Tibial artery (tissue), 4 donors: ENCODE results near the gene JAKMIP2.

Experiments
- DNase-seq, 2 donors: peaks; one replicate each; pipeline ENCODE4 v3.0.0-alpha.2; 2019
- H3K27ac ChIP-seq, 2 donors: fragments of 200-600 bp; sonication (generic) in 1 of 2; 1 replicate in 1 of 2; 2 replicates in 1 of 2; pipeline ENCODE4 v1.5.1; 2018 to 2019; ENCODE audit warnings: mild to moderate bottlenecking in 1 of 2
- H3K27me3 ChIP-seq, 2 donors: fragments of 200-600 bp; sonication (generic) in 1 of 2; one replicate each; pipeline versions ENCODE4 v1.5.1 to v1.6.0; 2016 to 2019
- H3K36me3 ChIP-seq, 3 donors: fragments of 200-600 bp; sonication (generic) in 2 of 3; one replicate each; pipeline ENCODE4 v1.5.1; 2016 to 2019; ENCODE audit warnings: mild to moderate bottlenecking in 2 of 3
- H3K4me1 ChIP-seq, 4 donors: fragments of 200-600 bp; sonication (generic) in 2 of 4; 1 replicate in 3 of 4; 2 replicates in 1 of 4; pipeline ENCODE4 v1.5.1; 2016 to 2019
- H3K4me3 ChIP-seq, 2 donors: fragments of 200-600 bp; sonication (generic) in 1 of 2; 1 replicate in 1 of 2; 2 replicates in 1 of 2; pipeline ENCODE4 v1.5.1; 2018 to 2019; ENCODE audit warnings: mild to moderate bottlenecking in 2 of 2
- H3K9me3 ChIP-seq, 3 donors: fragments of 200-600 bp; sonication (generic) in 1 of 3; one replicate each; pipeline ENCODE4 v1.5.1; 2016 to 2019
- CTCF ChIP-seq, 2 experiments: fragments of 200-600 bp in 1 of 2; fragments of 450-650 bp in 1 of 2; IDR thresholded peaks; one replicate each; pipeline ENCODE4 v1.5.1; 2017 to 2019; ENCODE audit warnings: antibody characterized with exemption in 2 of 2, mild to moderate bottlenecking in 1 of 2, moderate library complexity in 1 of 2
- intact Hi-C: fragments of 100-400 bp; cut with DNase I; formaldehyde crosslinking; loops from one replicate; pipeline ENCODE4 v1.15.0; 2023; ENCODE audit warnings: low total_unique reads

The JAKMIP2 gene

GRCh38 chr5:147759441-147759840, 23.1 kb downstream of the JAKMIP2 start:
- DNase-seq: no peak
- intact Hi-C loops: no loop called here
- Histone ChIP-seq H3K4me3 (no peak overlapping the region), H3K9me3 (no peaks in the 10 kb centered on the region), H3K36me3 (no peaks in the 10 kb centered on the region), H3K27ac (no peak overlapping the region), H3K4me1 (no peaks in the 10 kb centered on the region), H3K27me3 (no peaks in the 10 kb centered on the region)
- TF ChIP-seq CTCF (IDR thresholded peaks at IDR 0.05): no peak

DNA sequence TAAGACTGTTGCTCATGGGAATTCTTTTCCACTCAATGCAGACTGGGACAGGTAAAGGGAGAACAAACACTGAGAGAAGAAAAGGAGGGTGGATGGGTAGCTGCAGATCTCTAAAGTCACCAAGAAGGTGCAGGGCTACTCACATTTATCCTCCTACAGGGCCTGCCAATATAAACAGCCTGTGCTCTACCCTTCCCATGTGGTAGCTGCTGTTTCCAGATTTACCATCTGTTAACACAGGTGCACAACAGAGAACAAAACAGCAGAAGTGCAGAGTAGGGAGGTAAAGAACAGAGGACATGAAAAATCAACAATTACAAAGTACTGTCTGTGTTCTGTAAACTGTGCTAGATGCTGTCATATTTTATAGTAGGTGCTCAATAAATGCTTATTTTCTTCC, 26.0 kb downstream of the JAKMIP2 start:
- Histone ChIP-seq H3K27ac (no peak overlapping the region), H3K9me3 (no peaks in the 10 kb centered on the region), H3K4me1 (no peaks in the 10 kb centered on the region), H3K36me3 (no peaks in the 10 kb centered on the region), H3K27me3 (no peaks in the 10 kb centered on the region), H3K4me3 (no peak overlapping the region)
- DNase-seq: no peak
- intact Hi-C loops: no loop called here
- no peak for TF ChIP-seq CTCF (IDR thresholded peaks at IDR 0.05)

DNA sequence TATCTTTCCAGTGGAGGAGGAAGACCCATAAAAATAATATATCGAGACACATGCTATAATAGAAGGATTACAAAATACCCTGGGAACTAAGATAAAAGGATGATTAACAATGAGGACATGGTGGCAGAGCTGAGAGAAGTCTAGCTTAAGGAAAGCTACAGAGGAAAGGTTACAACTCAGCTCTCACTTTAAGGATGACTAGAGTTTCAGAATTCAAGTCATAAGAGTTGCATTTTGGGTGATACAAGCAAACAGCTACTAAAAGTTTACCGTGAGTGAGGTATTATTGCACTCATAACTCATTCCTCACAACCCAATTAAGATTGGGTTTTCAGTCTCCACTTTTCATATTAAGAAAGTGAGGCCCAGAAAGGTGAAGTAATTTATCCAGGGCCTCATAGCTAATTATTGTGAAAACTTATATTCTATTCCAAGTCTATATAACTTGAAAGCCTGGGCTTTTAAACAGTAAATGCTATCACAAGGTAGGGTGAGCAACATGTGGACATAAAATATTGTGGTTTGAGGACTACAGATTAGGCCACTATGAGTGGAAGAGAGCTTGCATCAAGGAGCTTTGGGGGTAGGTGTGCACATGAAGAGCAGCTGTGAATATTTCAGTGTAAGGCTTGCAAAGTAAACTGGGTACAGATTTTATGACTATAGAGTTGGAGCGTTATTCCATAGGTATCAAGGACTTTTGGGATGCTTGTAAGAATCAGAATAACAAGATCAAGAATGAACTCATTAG, 28.0 kb downstream of the JAKMIP2 start:
- no peak for DNase-seq
- intact Hi-C loops: no loop called here
- Histone ChIP-seq H3K27me3 (no peaks in the 10 kb centered on the region), H3K4me3 (no peak overlapping the region), H3K36me3 (no peaks in the 10 kb centered on the region), H3K4me1 (no peaks in the 10 kb centered on the region), H3K9me3 (no peaks in the 10 kb centered on the region), H3K27ac (no peak overlapping the region)
- no peak for TF ChIP-seq CTCF (IDR thresholded peaks at IDR 0.05)

GRCh38 chr5:147753765-147754164, 28.8 kb downstream of the JAKMIP2 start:
- H3K36me3 ChIP-seq: no peaks in the 10 kb centered on the region
- no peak for TF ChIP-seq CTCF (IDR thresholded peaks at IDR 0.05)
- no peaks in the 10 kb centered on the region for H3K4me1 ChIP-seq
- no peaks in the 10 kb centered on the region for H3K27me3 ChIP-seq
- DNase-seq: no peak
- no peak overlapping the region for H3K27ac ChIP-seq
- H3K4me3 ChIP-seq: no peak overlapping the region
- no peaks in the 10 kb centered on the region for H3K9me3 ChIP-seq
- intact Hi-C loops: no loop called here

DNA sequence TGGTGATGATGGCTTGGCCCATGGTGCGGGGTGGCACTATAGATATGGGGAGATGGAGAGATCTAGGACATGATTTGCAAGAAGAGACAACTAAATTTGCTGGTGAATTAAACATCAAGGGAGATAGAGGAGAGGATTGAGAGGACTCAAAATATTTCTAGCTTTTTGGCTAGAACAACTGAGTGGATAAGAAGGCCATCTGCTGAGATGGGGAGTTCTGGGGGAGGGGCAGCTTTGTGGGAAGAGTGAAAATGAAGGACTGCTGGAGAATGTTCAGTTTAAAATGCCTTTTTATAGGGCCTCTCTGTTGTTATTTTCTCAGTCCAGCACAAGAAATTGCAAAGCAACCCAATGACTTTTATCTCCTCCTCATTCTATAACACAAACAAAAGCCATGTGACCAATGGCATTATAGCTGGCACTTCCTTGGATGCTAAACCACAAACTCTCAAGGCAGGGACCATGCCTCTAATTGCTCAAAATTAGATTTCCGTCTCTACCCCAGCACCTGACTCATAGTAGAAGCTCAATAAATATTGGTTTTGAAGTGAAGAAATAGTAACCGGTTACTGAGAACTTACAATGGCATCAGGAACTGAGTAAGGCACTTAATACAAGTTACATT, 29.8 kb downstream of the JAKMIP2 start:
- no peak overlapping the region for H3K27ac ChIP-seq
- intact Hi-C loops: no loop called here

More for the DNA sequence above, 29.8 kb downstream of the JAKMIP2 start:
- Histone ChIP-seq H3K4me3 (no peak overlapping the region), H3K9me3 (no peaks in the 10 kb centered on the region), H3K27me3 (no peaks in the 10 kb centered on the region), H3K4me1 (no peaks in the 10 kb centered on the region), H3K36me3 (no peaks in the 10 kb centered on the region)
- TF ChIP-seq CTCF (IDR thresholded peaks at IDR 0.05): no peak
- no peak for DNase-seq
